OCI-LY7 (cell line): ENCODE results near the gene STK4. TPM values are rescaled to one million over a fixed set of nuclear protein-coding genes. Genes with fewer than 3 reads are reported as not detected.
A peak's percentile ranks its signal among the peaks of the same experiment; 100 is the strongest.

Experiments
- BruUV-seq: library from RNA; stranded (reverse); fragments of 400-500 nt; replicated peaks from 2 replicates; lab custom pipeline; 2021; lab: Mats Ljungman, UMichigan
- CTCF ChIA-PET: fragments of 300-600 bp; sonication (Branson Sonifier 250); formaldehyde crosslinking; loops from one replicate; lab custom pipeline; 2022; ENCODE audit warnings: antibody characterized with exemption; ENCODE audit not compliant: unreplicated experiment; lab: Charles Lee
- POLR2A ChIA-PET: fragments of 300-600 bp; sonication (Branson Sonifier 250); formaldehyde crosslinking; loops from one replicate; lab custom pipeline; 2022; ENCODE audit warnings: antibody characterized with exemption; lab: Charles Lee
- DNase-seq: peaks from one replicate; pipeline ENCODE4 v3.0.0-alpha.2; 2015; ENCODE audit warnings: low spot score
- H2AFZ ChIP-seq: fragments of 200-600 bp; sonication (generic), shearing (Covaris generic); 2 replicates; pipeline ENCODE4 v1.6.1; 2014; ENCODE audit warnings: mild to moderate bottlenecking, antibody characterized with exemption, low read length, moderate library complexity
- H3K27ac ChIP-seq: fragments of 200-600 bp; sonication (generic); 2 replicates; pipeline ENCODE4 v1.5.1; 2014; ENCODE audit warnings: mixed run types, low read depth, mild to moderate bottlenecking, moderate library complexity, low read length, inconsistent platforms; ENCODE audit not compliant: poor library complexity, severe bottlenecking
- H3K36me3 ChIP-seq: fragments of 200-600 bp; sonication (generic); 2 replicates; pipeline ENCODE4 v1.6.1; 2014; ENCODE audit warnings: mild to moderate bottlenecking, antibody characterized with exemption, low read length, moderate library complexity, mixed read lengths; ENCODE audit not compliant: insufficient read depth
- H3K4me1 ChIP-seq: fragments of 200-600 bp; sonication (generic); 2 replicates; pipeline ENCODE4 v1.5.1; 2014; ENCODE audit warnings: mild to moderate bottlenecking, low read length; ENCODE audit not compliant: insufficient read depth, poor library complexity, severe bottlenecking
- H3K4me2 ChIP-seq: fragments of 200-600 bp; sonication (generic); 2 replicates; pipeline ENCODE4 v1.6.1; 2014; ENCODE audit warnings: mild to moderate bottlenecking, low read length
- H3K4me3 ChIP-seq: fragments of 200-600 bp; sonication (generic); 2 replicates; pipeline ENCODE4 v1.5.1; 2014; ENCODE audit warnings: mild to moderate bottlenecking, low read depth, low read length; ENCODE audit not compliant: poor library complexity, severe bottlenecking
- H3K79me2 ChIP-seq: fragments of 200-600 bp; sonication (generic); 2 replicates; pipeline ENCODE4 v1.6.1; 2016; ENCODE audit warnings: low read depth, mild to moderate bottlenecking, low read length, moderate library complexity, mixed read lengths; ENCODE audit not compliant: insufficient read depth
- H3K9me2 ChIP-seq: fragments of 200-600 bp; sonication (generic); 2 replicates; pipeline ENCODE4 v1.6.1; 2016; ENCODE audit warnings: mild to moderate bottlenecking, low read length, mixed read lengths; ENCODE audit not compliant: insufficient read depth
- H3K9me3 ChIP-seq: fragments of 200-600 bp; sonication (generic); 2 replicates; pipeline ENCODE4 v1.6.1; 2014; ENCODE audit warnings: mild to moderate bottlenecking, mixed run types, low read length, mixed read lengths
- H4K20me1 ChIP-seq: fragments of 200-600 bp; sonication (generic); 2 replicates; pipeline ENCODE4 v1.6.1; 2014; ENCODE audit warnings: mild to moderate bottlenecking, antibody characterized with exemption, low read length, moderate library complexity, mixed read lengths; ENCODE audit not compliant: insufficient read depth
- EZH2phosphoT487 ChIP-seq: fragments of 200-600 bp; sonication (generic); IDR thresholded peaks from 2 replicates; pipeline ENCODE4 v1.6.1; 2018; ENCODE audit warnings: low read depth, borderline replicate concordance, mild to moderate bottlenecking, mixed run types, antibody characterized with exemption, low read length, moderate library complexity, mixed read lengths
- intact Hi-C: fragments of 100-400 bp; cut with micrococcal nuclease; formaldehyde crosslinking; loops from one replicate; pipeline ENCODE4 v1.10.0; 2022; ENCODE audit not compliant: unreplicated experiment
- total RNA-seq, 2 experiments: library from RNA; depleted of rRNA in 1 of 2; stranded (reverse); fragments of >200 nt in 1 of 2; shearing (Covaris generic) in 1 of 2; gene quantifications; 2 replicates each; pipeline ENCODE4 v1.2.3, GENCODE V29; 2014 to 2022
- TF ChIP-seq, protein P1 (sequence below): fragments of 200-600 bp; sonication (generic); conservative IDR thresholded peaks from 2 replicates; pipeline ENCODE4 v1.5.1; 2014; ENCODE audit warnings: mild to moderate bottlenecking, antibody characterized with exemption, low read length, moderate library complexity, mixed read lengths

The STK4 gene
- total RNA-seq, 2 experiments from 2014 or later = 67.9 to 140 TPM

DNA sequence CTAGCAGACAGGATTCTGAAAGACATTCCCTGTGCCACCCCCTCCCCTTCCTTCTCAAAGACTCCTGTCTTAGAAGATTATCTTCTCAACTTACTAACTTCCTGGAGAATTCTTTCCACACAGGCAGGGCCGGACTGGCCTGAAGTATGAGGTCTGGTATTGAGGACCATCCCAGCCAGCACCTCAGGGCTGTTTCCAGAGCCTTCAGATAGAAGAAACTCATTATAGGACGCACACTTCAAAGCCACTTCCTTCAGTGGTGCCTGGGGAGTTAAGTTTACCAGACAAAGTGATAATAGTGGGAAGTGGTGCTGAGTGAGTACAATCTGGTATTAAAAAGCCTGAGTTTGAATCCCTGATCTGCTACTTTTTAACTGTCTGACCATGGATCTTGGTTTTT lies 119.0 kb downstream of the STK4 start:
- BruUV-seq = no TSS peak
- H3K9me2 ChIP-seq = no peaks in the 10 kb centered on the region
- no peak overlapping the region for H3K27ac ChIP-seq
- H3K36me3 ChIP-seq = peaks cover 36% of the 10 kb centered on the region
- CTCF ChIA-PET = no interaction called here
- no peak overlapping the region for H3K4me3 ChIP-seq
- no peak for TF ChIP-seq EZH2phosphoT487
- TF ChIP-seq, protein P1, sequence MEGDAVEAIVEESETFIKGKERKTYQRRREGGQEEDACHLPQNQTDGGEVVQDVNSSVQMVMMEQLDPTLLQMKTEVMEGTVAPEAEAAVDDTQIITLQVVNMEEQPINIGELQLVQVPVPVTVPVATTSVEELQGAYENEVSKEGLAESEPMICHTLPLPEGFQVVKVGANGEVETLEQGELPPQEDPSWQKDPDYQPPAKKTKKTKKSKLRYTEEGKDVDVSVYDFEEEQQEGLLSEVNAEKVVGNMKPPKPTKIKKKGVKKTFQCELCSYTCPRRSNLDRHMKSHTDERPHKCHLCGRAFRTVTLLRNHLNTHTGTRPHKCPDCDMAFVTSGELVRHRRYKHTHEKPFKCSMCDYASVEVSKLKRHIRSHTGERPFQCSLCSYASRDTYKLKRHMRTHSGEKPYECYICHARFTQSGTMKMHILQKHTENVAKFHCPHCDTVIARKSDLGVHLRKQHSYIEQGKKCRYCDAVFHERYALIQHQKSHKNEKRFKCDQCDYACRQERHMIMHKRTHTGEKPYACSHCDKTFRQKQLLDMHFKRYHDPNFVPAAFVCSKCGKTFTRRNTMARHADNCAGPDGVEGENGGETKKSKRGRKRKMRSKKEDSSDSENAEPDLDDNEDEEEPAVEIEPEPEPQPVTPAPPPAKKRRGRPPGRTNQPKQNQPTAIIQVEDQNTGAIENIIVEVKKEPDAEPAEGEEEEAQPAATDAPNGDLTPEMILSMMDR = no peak
- POLR2A ChIA-PET = no interaction called here
- H4K20me1 ChIP-seq = no peaks in the 10 kb centered on the region
- no peak overlapping the region for H2AFZ ChIP-seq
- peaks cover 7% of the 10 kb centered on the region; the same call in 1 of the 2 replicates for H3K9me3 ChIP-seq
- no peak for DNase-seq
- no peaks in the 10 kb centered on the region for H3K79me2 ChIP-seq
- intact Hi-C loops = no loop called here
- no peak overlapping the region for H3K4me2 ChIP-seq
- no peaks in the 10 kb centered on the region for H3K4me1 ChIP-seq

DNA sequence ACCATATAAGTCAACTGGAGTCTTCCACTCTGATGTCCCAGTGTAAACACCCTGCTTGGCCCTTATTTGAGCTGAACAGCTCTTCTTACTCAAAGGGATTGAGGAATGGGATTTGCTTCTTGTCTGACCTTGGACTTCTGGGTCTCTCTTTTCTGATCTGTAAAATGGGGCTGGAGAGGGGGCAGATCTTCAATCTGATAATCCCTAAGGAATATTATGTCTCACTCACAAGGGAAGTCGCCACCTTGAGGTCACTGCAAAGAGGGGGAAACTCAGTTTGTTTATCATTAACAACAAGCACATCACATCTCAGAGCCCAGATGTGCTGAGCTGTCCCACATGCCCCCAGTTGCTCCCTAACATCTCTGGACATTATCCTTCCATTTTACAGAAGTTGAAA lies 119.6 kb downstream of the STK4 start:
- peaks cover 31% of the 10 kb centered on the region for H3K36me3 ChIP-seq
- H3K4me2 ChIP-seq = no peak overlapping the region
- DNase-seq = no peak
- no peak overlapping the region for H3K27ac ChIP-seq
- intact Hi-C loops = no loop called here
- no peaks in the 10 kb centered on the region for H4K20me1 ChIP-seq
- CTCF ChIA-PET = no interaction called here
- BruUV-seq = no TSS peak
- H3K4me3 ChIP-seq = no peak overlapping the region
- TF ChIP-seq EZH2phosphoT487 = no peak
- TF ChIP-seq, protein P1 = peak; percentile 27; the same call in 1 of the 2 replicates
- H3K79me2 ChIP-seq = no peaks in the 10 kb centered on the region
- H3K4me1 ChIP-seq = no peaks in the 10 kb centered on the region
- H3K9me3 ChIP-seq = peaks cover 7% of the 10 kb centered on the region; the same call in 1 of the 2 replicates
- H3K9me2 ChIP-seq = no peaks in the 10 kb centered on the region
- H2AFZ ChIP-seq = no peak overlapping the region
- POLR2A ChIA-PET = interaction anchor here (0.9 kb wide), 1 partner anchor 36 kb away, joined by 3 read pairs; no protein-coding TSS in a partner anchor

DNA sequence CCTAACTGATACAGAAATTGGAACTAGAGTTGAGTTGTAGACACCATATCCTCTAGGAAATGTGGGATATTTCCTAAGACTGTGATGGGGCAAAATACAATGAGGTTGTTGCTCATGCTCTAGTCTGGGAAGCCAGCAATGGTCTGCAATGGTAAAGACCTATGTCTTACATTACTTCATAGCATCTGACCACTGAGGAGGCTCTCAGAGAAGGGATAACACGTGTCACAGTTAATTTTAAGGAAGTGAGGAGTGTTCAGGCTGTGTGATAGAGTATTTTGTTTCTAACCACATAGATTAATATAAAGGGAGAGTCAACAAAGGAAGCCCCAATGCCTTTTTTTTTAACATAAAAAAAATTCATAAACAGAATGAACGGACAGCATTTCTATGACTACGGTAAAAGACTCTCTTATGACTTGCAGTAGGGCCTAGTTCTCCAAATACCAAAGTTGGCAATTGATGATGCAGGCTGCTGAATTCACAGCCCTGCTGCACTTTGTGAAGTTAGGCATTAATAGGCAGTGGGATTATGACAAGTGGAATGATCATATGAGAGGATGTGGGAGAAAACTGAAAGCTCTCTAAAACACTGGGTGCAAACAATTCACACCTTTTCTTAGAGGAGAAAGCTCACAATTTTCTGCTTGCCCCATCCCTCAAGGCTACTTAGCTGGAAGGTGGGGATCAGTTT lies 120.9 kb downstream of the STK4 start:
- H3K9me3 ChIP-seq = peaks cover 6% of the 10 kb centered on the region; the same call in 1 of the 2 replicates
- peaks cover 17% of the 10 kb centered on the region for H3K36me3 ChIP-seq
- H3K9me2 ChIP-seq = no peaks in the 10 kb centered on the region
- H3K4me2 ChIP-seq = no peak overlapping the region
- POLR2A ChIA-PET = no interaction called here
- DNase-seq = no peak
- intact Hi-C loops = no loop called here
- BruUV-seq = no TSS peak
- H3K4me3 ChIP-seq = no peak overlapping the region
- H3K79me2 ChIP-seq = no peaks in the 10 kb centered on the region
- H3K27ac ChIP-seq = no peak overlapping the region
- no peaks in the 10 kb centered on the region for H3K4me1 ChIP-seq
- CTCF ChIA-PET = no interaction called here
- TF ChIP-seq, protein P1 = no peak
- no peak for TF ChIP-seq EZH2phosphoT487
- H4K20me1 ChIP-seq = no peaks in the 10 kb centered on the region
- H2AFZ ChIP-seq = no peak overlapping the region
